ENCODE results near the gene TBCK.

- TF ChIP-seq CTCF (conservative IDR thresholded peaks at IDR 0.05; ENCODE audit: low read length) (no peak), EZH2phosphoT487 (IDR thresholded peaks at IDR 0.05; ENCODE audit: borderline replicate concordance, low read depth, low read length) (no peak)
These were observed 11.4 kb downstream of the TBCK start for GRCh38 chr4:106304632-106305031.

Measured in OCI-LY7 (cell line).